ENCODE measurements around the gene VAV2.

VAV2 gene

DNA sequence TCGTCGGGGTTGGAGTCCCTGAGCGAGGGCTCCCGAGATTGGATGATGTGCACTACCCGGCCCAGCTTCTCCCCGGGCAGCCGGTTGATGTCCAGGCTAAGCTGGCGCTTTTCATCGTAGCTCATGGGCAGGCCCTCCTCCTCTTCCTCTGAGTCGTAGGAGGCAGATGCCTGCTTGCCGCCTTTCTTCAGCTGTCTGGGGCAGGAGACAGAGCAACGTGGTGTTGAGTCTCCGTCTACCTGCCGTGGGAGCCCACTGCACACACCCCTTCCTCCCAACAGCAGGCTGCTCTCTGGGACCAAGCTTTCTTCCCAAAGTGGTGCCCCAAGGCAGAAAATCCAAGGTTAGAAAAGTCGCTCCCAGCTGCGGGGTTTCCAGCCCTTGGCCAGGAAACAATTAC, 44.0 kb upstream of the VAV2 start:
- no peak for DNase-seq (ENCODE audit: low read depth)
- H3K4me3 ChIP-seq (ENCODE audit: low read depth, low read length): no peak overlapping the region
- TF ChIP-seq, protein P1, sequence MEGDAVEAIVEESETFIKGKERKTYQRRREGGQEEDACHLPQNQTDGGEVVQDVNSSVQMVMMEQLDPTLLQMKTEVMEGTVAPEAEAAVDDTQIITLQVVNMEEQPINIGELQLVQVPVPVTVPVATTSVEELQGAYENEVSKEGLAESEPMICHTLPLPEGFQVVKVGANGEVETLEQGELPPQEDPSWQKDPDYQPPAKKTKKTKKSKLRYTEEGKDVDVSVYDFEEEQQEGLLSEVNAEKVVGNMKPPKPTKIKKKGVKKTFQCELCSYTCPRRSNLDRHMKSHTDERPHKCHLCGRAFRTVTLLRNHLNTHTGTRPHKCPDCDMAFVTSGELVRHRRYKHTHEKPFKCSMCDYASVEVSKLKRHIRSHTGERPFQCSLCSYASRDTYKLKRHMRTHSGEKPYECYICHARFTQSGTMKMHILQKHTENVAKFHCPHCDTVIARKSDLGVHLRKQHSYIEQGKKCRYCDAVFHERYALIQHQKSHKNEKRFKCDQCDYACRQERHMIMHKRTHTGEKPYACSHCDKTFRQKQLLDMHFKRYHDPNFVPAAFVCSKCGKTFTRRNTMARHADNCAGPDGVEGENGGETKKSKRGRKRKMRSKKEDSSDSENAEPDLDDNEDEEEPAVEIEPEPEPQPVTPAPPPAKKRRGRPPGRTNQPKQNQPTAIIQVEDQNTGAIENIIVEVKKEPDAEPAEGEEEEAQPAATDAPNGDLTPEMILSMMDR (IDR thresholded peaks at IDR 0.05; ENCODE audit: low read depth, low read length, missing control alignments): no peak

DNA sequence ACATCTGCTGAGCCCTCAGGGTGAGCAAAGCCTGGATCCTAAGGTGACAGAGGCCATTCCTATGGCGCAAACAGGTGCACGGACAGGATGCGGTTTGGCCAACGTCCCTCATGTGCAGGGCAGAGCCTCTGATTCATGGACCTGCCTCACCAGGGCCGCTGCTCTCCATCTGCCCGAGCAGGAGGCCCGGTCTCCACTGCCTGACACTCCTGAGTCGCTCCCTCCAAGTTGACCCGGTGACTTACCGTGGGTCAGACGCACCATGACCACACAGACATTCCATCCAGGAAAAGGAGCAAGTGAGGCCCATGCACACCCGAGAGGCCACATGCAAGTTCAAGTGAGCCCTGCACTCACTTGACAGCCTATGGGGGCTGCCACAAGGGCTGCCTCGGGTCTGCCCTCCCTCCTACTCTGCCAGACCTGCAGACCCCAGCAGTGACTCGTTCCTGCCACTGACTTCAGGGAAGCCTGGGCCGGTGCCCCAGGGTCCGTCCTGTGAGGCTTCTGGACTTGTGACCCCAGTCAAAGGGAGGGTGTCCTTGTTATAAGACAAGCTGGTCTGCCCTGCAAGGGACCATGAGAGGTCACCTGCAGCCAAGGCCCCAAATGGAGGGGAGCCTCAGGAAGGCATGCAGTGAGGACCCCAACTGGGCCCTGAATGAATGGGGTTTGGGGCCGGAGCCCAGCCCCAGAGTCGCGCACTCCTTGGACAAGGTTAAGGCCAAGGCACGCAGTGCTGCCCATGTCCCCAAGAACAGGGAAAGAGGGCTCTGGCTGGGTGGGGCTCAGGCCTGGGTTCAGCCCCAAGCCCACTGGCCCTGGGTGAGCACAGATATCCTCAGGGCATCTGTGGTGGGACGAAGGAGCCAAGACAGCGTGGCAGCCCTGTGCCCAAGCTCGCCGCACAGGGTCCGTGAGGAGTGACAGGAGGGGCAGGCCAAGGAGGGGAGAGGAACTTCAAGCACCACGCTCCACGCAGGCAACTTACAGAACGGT, 43.2 kb upstream of the VAV2 start:
- TF ChIP-seq, protein P1 (IDR thresholded peaks at IDR 0.05; ENCODE audit: low read depth, low read length, missing control alignments): no peak
- no peak for DNase-seq (ENCODE audit: low read depth)
- no peak overlapping the region for H3K4me3 ChIP-seq (ENCODE audit: low read depth, low read length)

DNA sequence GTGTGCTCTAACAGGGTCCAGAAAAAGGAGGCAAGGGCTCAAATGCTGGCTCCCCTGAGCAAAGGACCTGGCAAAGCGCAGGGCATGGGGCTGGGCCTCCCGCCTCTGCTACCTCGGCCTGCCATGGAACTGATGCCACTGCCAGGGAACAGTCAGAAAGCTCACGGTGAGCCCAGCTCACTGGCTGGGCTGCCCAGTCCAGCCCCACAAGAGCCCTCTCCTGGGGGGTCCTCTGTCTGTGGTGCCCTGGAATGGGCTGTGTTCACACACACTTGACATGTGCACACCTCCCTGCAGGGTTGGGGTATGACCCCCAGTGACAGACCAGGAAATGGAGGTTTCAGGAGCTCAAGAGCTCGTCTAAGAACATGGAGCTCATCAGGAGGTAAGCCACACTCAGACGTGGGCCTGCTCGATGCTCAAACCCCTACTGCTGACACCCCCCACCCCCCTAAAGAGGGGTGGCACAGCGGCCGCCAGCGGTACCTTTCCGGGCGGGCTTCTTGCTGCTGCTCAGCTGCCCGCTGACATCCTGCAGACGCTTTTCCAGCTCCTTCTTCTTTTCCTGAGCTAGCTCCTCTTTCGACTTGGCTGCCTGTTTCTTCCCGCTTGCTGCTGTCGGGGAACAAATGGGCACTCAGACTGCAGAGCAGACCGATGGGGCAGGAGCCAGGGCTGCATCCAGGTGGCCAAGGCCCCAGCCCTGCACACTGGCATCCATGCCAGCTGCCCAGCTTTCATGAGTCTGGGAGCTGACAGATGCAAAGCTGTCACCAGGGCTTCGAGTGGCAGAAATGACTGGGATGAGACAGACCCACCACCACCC, 42.3 kb upstream of the VAV2 start:
- TF ChIP-seq, protein P1 (IDR thresholded peaks at IDR 0.05; ENCODE audit: low read depth, low read length, missing control alignments): no peak
- no peak for DNase-seq (ENCODE audit: low read depth)
- no peak overlapping the region for H3K4me3 ChIP-seq (ENCODE audit: low read depth, low read length)

DNA sequence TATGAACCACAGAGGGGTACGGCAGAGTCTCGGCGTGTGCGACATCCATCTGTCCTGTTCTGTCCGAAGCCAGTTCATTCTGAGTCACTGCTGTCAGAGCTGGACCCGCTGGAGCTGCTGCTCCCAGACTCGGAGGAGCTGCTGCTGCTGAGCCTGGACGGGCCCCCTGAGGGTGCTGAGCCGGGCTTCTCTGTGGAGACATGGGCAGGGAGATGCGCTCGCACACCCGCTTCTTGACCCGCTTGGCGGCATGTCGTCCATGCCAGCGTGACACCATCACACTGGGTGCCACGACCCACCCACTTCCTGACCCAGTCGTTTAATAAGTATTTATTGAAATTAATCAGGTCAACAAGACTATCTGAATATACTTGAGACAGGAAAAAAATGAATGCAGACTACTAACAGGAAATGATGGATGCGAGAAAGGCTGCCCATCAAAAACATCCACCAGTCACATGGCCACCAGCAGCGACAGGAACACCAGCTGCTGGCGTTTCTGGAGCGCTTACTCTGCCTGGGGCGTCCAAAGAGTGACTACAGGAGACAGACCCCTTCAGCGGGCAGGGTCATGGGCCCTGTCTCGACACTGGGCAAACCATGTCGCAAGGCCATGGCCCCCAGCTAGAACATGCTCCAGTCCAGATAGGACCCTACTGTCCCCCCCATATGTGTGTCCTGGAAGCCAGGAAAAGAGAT, 41.5 kb upstream of the VAV2 start:
- DNase-seq (ENCODE audit: low read depth): no peak
- TF ChIP-seq, protein P1 (IDR thresholded peaks at IDR 0.05; ENCODE audit: low read depth, low read length, missing control alignments): no peak

DNA sequence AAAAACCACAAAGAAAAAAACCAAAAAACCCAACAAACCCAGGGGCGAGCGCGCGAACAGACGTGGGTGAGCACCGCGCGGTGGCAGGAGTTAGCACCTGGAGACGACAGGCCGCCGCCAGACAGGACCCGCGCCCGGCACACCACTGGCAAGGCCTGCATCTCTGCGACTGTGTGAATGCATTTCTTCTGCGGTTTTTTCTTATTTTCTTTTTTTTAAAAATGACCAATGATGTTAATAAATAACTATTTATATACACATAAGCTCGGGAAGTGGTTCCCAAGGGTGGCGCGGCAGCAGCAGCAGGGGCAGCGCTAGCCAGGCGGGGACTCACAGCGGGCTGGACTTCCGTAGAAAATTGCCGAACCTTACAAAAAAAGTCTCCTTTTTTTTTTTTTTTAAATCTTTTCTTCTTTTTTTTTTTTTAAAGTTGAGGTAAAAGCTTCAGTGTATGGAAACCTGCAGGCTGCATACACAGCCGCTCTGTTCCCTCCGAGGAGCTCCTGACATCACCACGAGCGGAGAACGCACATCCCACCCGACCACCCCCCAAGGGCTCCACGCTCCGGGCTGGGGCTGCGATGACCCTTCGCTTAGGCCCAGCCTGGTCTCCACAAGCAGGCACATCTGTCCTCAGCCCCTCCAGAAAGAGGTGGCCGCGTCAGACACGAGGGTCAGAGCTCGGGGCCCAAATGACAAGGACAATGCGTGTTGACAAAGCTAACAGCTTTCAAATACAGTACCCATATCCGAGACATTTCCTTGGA, 40.5 kb upstream of the VAV2 start:
- H3K4me3 ChIP-seq (ENCODE audit: low read depth, low read length): no peak overlapping the region
- no peak for DNase-seq (ENCODE audit: low read depth)
- TF ChIP-seq, protein P1 (IDR thresholded peaks at IDR 0.05; ENCODE audit: low read depth, low read length, missing control alignments): no peak

More for the DNA sequence above, 41.5 kb upstream of the VAV2 start:
- no peak overlapping the region for H3K4me3 ChIP-seq (ENCODE audit: low read depth, low read length)

DNA sequence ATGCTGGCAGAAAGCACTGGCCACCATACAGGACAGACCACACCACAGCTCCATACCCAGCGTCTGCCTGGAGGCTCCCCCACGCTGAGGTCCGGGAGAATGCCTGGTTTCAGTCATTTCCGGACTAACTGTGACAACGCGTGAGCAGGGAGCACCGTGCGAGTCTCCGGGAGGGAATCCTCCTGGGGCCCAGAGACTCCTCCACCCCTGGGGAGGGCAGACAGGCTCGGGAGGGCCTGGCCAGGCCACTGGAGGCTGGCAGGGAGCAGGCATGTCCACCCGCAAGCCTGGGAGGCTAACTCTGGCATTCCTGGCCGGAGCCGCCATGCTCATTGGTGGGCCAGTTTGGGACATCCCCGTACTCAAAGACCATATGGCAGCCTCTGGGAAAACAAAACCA, 39.7 kb upstream of the VAV2 start:
- H3K4me3 ChIP-seq (ENCODE audit: low read depth, low read length): no peak overlapping the region
- TF ChIP-seq, protein P1 (IDR thresholded peaks at IDR 0.05; ENCODE audit: low read depth, low read length, missing control alignments): no peak
- no peak for DNase-seq (ENCODE audit: low read depth)
